GM12891 (cell line): ENCODE data around the gene GTF2A1.
"Not testable (repeated sequence)": the region's sequence is repeated elsewhere in the genome, so short reads cannot be mapped to it uniquely, and the experiment has no call there.

ENCODE experiments used
- DNase-seq: peaks from one replicate; pipeline ENCODE4 v3.0.0; 2011; ENCODE audit warnings: low spot score; ENCODE audit not compliant: insufficient read length
- FAIRE-seq: peaks from 2 replicates; lab custom pipeline; 2011; peaks lifted over from hg19 to GRCh38; lab: Jason Lieb, UNC
- PAX5 ChIP-seq: IDR thresholded peaks from 2 replicates; pipeline ENCODE4 v1.6.1; 2011; ENCODE audit warnings: low read length, moderate library complexity, mild to moderate bottlenecking; ENCODE audit not compliant: insufficient read depth, severe bottlenecking
- POLR2A ChIP-seq: IDR thresholded peaks from 2 replicates; pipeline ENCODE4 v1.6.1; 2011; ENCODE audit warnings: low read depth, low read length, control low read depth
- POLR2AphosphoS5 ChIP-seq: IDR thresholded peaks from 2 replicates; pipeline ENCODE4 v1.6.1; 2011; ENCODE audit warnings: low read depth, low read length, control low read depth
- POU2F2 ChIP-seq: IDR thresholded peaks from 2 replicates; pipeline ENCODE4 v1.6.1; 2011; ENCODE audit warnings: low read depth, mild to moderate bottlenecking, control low read depth, low read length, moderate library complexity
- SPI1 ChIP-seq: IDR thresholded peaks from 2 replicates; pipeline ENCODE4 v1.6.1; 2011; ENCODE audit warnings: low read depth, low read length, control low read depth
- TAF1 ChIP-seq: IDR thresholded peaks from 2 replicates; pipeline ENCODE4 v1.6.1; 2011; ENCODE audit warnings: low read depth, low read length, control low read depth

Gene GTF2A1

GRCh38 chr14:81234278-81234677 is 13.5 kb upstream of the GTF2A1 start:
- no peak for TF ChIP-seq POLR2AphosphoS5
- TF ChIP-seq POLR2A: no peak
- TF ChIP-seq TAF1: no peak
- TF ChIP-seq SPI1: no peak
- TF ChIP-seq PAX5: no peak
- no peak for TF ChIP-seq POU2F2
- FAIRE-seq (no peak), DNase-seq (no peak)

GRCh38 chr14:81233615-81234014 is 12.9 kb upstream of the GTF2A1 start:
- no peak for DNase-seq
- no peak for FAIRE-seq
- TF ChIP-seq POU2F2 (no peak), PAX5 (no peak), SPI1 (no peak), POLR2AphosphoS5 (no peak), TAF1 (no peak), POLR2A (no peak)

- TF ChIP-seq POLR2AphosphoS5 (no peak), SPI1 (no peak), TAF1 (no peak), POLR2A (no peak), POU2F2 (no peak), PAX5 (no peak)
- FAIRE-seq: no peak
- DNase-seq: no peak
These were observed 10.8 kb upstream of the GTF2A1 start for GRCh38 chr14:81231540-81231939.

- FAIRE-seq (no peak), DNase-seq (no peak)
- TF ChIP-seq POLR2A (no peak), TAF1 (no peak), POLR2AphosphoS5 (no peak), SPI1 (no peak), PAX5 (no peak), POU2F2 (no peak)
These were observed 3.5 kb upstream of the GTF2A1 start for GRCh38 chr14:81224222-81224621.

DNA sequence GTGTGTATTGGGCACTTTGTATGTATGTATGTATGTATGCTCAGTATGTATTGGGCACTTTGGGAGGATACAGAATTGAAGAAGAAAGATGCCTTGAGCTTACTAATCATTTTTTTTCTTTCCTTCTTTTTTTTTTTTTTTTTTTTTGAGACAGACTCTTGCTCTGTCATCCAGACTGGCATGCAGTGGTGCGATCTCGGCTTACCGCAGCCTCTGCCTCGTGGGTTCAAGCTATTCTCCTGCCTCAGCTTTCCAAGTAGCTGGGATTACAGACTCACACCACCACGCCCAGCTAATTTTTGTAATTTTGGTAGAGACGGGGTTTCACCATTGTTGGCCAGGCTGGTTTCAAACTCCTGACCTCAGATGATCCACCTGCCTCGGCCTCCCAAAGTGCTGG is 3.0 kb upstream of the GTF2A1 start:
- DNase-seq, FAIRE-seq: not testable (repeated sequence)

DNA sequence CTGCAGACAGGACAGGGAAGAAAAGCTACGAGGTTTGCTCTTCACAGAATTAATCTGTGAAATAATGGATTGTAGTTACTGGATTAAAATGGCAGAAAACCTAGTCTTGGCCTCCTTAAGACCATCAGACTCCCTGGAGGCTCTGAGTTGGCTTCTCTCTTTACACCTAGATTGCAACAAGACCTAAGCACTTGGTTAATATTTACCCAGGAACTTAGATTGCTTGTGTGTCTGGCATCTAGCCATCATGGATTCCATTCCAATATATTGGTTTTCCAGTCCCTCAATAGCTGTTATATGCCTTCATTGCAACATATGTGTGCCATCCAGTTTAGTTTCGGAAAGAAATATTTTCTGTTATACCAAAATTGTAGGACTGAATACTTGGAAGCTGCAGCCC is 1.9 kb upstream of the GTF2A1 start:
- TF ChIP-seq POLR2AphosphoS5: no peak
- TF ChIP-seq POU2F2: no peak
- no peak for TF ChIP-seq POLR2A
- TF ChIP-seq TAF1: no peak
- TF ChIP-seq SPI1: no peak
- no peak for TF ChIP-seq PAX5
- DNase-seq (no peak), FAIRE-seq (no peak)

- no peak for DNase-seq
- no peak for TF ChIP-seq SPI1
- TF ChIP-seq POU2F2: no peak
- FAIRE-seq: no peak
These were observed 1.4 kb upstream of the GTF2A1 start for GRCh38 chr14:81222126-81222525.

DNA sequence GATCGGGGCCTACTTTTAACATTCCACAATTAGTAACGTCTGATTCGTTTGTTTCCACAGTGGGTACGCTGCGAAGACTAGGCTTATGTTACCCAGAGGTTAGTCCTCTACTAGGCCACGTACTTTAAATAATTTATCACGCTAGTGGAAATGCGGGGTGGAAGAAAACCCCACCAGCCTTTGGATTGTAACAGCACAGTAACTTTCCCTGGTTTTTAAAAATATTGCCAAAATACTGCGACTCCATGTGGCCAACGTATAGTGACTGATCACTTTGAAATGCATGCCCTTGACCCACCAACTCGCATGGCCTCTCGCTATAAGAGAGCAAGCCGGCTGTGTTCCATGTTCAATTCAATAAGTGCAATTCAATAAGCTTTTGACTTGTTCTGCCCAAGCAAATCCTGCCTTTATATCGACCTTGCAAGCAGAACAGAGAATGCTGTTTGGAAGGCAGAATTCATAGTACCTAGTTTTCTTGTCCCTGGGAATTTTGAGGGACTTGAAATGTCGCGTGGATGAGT is 882 bp upstream of the GTF2A1 start:
- FAIRE-seq (peak; percentile 40), DNase-seq (no peak)
- TF ChIP-seq POLR2A (no peak), TAF1 (no peak), SPI1 (no peak), POU2F2 (no peak), PAX5 (no peak), POLR2AphosphoS5 (no peak)

DNA sequence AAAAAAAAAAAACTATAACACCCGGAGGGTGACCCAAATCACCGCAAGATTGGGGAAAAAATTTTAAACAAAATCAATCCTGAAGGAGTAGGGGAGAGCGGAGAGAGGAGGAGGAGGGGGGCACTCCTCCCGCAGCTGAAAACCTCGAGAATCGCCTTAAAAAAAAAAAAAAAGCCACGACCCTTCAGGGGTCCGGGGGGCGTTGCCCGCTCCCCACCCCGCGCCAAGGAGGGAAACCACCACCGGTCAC is 254 bp downstream of the GTF2A1 start:
- no peak for DNase-seq
- TF ChIP-seq POLR2A: no peak
- no peak for TF ChIP-seq POU2F2
- no peak for TF ChIP-seq TAF1
- TF ChIP-seq PAX5: peak; percentile 42
- no peak; the same call in 1 of the 2 replicates for TF ChIP-seq POLR2AphosphoS5
- no peak for FAIRE-seq

GRCh38 chr14:81219759-81220579 is 790 bp downstream of the GTF2A1 start:
- peak; percentile 51 for FAIRE-seq
- TF ChIP-seq PAX5 (no peak), POU2F2 (no peak), SPI1 (0 out of 2 replicates have a peak, but pooled peaks have one; percentile 40), TAF1 (peak; percentile 31; the same call in 1 of the 2 replicates)
- DNase-seq: no peak
